ENCODE data around the gene CHPF2.

The CHPF2 gene

DNA sequence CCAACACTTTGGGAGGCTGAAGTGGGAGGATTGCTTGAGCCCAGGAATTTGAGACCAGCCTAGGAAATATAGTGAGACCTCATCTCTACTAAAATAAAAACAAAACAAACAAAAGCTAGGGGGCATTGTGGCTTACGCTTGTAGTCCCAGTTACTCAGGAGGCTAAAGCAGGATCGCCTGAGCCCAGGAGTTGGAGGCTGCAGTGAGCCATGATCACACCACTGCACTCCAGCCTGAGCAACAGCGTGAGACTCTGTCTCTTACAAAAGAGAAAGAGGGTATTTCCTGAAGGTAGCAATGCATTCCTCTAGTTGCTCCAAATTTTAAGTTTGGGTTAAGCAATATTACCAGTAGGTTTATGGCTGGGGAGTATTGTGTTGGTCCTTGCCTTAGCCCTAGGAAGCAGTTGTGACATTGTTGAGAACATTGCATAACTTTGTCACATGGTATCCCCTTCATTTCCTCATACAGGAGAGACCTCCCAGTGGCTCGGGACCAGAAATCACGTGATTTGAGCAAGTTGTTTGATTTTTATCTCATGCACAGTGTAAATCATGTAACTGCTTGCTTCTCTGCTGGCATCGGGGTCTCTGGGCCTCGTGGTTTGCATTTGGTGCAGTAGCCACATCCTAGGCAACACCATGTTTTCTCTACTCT is 39.5 kb downstream of the CHPF2 start:
- DNase-seq, result no peak

DNA sequence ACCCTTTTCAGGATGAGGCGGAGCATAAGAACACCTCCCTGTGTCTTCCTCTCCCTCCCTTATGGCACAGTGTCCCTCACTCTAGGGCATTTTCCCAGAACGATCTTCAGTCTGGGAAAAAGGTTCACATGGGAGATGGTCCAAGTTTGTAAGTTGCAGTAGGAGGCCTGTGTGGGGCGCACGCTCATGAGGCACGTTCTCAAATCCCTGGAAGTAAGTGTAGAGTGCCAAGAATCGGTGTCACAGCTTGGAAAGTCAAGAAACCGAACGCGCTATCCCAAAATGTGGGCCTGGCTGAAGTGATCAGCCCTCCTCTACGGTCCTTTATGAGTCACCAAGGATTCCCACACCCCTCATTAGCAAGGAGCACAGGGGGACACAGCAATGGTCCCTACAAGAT is 40.1 kb downstream of the CHPF2 start:
- DNase-seq, result no peak

DNA sequence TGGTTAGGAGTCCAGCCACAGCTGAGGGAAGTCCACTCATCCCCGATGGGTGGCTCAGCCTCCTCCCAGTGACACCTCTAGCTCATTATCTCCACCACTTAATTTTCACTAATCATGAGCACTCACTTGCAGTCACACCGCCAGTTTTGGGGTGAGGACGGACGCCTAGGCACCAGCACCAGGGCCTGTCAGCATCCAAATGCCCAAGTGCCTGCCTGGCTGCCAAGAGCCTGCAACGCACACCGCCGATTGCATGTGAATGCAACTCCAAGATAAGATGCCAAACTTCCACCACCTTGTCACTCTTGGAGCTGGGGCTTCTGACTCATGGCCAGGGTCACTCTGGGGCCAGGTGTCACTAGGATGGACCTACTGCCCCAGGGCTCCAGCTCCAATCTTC is 40.6 kb downstream of the CHPF2 start:
- no peak for DNase-seq

DNA sequence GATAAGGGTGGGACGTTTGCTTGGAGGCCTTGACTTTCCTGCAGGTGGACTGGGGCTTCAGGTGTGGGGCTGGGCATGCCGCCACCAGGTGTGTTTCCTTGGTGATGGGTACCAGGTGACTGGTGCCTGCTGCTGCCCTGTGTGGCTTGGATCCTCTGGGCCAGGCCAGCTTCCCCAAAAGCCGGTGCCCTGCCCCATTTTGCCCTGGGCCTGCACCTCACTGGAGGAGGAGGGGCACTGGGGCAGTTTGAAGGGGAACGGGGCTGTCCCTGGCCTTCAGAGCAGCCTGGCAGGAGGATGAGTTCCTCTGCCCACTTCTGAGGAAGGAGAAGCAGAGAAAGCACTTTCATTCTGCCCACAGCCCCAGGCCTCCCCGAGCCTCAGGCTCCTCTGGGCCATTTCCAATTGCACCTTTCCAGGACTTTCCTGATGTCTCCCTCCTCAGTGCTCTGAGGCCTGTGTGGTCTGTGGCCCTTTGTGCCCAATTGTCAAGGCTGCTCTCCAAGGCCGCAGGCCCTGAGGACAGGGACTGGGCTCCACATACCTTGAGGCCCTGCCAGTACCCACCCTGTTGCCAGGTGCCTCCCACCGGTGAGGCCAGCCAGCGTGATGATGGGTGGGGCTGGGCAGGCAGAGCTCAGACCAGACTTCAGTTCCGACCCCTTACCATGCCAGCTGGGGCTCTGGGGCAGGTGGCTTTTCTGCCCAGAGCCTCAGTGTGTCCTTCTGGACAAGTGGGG is 41.5 kb downstream of the CHPF2 start:
- no peak for DNase-seq

DNA sequence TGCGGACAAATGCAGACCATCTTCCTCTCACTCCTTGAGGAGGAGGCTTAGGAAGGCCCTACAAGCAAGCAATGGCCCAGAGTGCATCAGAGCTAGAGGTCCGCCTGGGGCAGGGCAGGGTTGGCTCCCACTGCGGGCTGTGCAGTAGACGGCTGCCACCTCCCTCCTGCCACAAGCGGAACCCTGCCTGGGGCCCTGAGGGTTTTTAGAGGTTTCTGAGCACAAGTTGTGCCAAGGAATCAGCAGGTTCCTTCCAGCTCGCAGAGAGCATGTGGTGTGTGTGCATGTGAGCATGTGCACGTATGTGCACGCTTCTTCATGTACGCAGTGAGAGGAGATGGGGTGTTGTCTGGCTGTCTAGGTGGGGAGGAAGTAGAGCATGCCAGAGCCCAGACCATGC is 42.1 kb downstream of the CHPF2 start:
- no peak for DNase-seq

DNA sequence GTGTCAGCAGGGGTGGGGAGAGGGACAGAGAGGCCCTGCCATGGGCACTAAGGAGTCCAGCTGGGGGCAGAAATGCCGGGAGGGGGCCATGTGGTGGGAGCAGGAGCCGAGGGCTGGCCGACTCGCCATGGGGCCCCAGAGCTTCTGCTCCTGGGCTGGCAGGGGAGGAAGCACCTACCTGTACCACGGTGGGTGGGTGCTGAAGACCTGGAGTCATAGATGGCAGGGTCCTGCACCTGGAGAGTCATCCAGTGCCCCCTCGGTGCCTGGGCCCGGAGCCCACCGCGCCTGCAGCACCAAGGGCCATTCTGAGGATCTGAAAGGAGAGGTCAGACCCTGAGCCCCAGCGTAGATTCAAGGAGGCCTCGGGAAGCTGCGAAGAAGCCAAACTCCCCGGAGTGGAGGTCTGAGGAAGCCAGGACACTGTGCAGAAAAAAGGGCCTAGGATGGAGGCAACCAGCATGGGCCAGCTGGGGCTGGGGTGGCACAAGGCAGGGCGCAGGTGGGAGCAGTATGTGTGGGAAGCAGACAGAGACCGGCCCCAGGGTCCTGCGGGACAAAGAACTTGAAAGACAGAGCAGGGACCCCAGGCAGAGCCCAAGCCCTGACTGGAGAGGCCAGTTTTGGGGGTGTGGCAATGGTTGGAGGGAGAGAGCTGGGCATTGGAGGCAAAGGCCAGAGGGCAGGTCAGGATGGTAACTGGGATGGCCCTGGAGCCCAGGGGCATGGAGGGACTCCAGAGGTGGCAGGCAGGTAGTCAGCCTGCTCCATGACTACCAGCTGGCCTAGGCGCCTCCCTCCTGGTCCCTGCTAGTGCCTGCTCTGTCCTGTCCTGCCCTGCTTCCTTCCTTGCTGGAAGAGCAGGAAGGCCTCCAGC is 42.9 kb downstream of the CHPF2 start:
- no peak for DNase-seq

DNA sequence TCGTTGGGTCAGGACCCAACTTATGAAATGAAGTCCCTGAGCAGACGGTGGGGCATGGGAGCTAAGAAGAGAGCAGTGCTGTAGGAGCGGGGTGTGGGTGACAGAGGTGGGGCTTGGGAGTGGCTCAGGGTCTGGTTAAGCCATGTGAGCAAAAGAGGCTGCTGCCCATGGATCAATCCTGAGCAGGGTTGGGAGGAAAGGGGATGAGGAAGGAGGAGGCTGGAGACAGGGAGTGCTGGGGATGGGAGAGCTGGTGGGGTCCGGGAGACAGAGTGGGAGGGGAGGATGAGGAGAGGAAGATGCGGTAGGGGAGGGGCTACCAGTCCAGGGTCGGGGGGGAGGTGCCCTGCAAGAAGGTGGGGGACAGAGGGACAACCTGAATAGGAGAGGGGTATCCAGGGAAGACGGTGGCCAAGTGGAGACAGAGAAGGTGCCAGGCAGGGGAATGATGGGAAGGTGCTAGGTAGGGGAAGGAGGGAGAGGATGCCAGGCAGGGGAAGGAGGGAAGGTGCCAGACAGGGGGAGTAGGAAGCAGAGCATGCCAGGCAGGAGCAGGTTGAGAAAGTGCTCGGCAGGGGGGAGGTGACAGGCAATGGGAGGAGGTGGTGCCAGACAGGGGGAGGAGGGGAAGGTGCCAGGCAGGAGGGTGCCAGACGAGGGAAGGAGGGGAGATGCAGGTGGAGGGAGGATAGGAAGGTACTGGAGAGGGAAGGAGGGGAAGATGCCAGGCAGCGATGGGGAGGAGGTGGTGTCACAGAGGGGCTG is 43.7 kb downstream of the CHPF2 start:
- DNase-seq, result no peak

DNA sequence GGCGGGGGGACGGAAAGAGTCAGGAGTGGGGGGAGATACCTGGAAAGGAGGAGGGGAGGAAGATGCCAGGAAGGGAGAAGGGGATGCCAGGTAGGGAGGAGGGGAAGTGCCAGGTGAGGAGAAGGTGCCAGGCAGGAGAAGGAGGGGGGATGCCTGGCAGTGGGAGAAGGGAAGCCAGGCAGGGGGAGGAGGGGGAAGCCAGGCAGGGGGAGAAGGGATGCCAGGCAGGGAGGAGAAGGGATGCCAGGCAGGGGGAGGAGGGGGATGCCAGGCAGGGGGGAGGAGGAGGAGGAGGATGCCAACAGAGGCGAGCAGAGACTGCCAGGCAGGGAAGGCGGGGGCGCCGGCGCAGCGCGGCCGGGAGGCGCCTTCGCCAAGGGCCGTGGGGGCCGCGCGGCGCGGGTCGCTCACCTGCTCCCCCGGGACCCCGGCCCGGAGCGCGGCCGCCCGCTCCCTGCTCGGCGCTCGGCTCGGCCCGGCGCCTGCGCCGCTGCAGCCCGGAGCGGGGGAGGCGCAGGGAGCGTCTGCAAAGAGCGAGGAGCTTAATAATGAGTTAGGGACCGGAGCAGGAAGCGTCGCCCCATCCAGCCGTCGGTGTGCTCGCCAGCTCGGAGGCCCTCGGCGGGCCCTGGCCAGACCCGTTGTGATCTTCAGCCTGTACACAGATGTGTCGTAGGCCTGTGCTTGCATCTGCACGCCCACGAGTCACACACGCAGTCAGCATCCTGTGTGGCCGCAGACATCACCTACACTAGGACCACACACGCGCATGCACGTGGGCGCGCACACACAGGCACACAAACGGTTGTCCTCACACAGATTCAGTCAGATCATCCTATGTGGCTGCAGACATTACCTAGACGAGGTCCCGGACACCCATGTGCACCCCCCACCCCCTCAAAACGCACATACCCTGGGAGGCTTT is 44.6 kb downstream of the CHPF2 start:
- no peak for DNase-seq

DNA sequence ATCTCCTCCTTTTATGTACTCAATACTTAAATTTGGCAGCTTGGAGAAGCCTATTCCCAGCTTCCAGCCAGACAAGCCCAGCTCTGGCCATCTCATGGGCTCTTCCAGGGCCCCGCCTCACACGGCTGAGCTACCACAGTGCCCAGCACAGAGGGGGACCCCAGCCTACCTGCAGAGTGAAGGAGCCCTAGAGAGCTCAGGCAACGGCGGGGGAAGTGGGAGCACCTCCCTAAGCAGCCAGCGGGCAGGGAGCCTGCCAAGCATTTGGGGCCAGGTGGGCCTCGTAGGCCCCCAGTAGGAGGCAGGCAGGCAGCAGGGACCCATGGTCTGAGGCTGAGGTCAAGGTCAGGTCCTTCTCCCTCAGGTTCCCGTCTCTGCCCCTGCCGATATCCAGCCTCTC is 45.3 kb downstream of the CHPF2 start:
- no peak for DNase-seq

DNA sequence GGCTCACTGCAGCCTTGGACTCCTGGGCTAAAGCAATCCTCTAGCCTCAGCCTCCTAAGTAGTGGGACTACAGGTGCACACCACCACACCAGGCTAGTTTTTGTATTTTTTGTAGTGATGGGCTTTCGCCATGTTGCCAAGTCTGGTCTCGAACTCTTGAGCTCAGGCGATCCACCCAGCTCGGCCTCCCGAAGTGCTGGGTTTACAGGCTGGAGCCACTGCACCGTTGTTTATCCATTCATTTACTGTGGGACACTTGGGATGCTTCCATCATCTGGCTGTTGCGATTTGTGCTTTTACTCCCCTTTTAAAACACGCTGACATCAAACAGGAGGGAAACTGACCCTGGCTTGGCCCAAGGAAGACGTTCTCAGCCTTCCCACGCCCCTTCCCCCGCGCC is 46.7 kb downstream of the CHPF2 start:
- no peak for DNase-seq

DNA sequence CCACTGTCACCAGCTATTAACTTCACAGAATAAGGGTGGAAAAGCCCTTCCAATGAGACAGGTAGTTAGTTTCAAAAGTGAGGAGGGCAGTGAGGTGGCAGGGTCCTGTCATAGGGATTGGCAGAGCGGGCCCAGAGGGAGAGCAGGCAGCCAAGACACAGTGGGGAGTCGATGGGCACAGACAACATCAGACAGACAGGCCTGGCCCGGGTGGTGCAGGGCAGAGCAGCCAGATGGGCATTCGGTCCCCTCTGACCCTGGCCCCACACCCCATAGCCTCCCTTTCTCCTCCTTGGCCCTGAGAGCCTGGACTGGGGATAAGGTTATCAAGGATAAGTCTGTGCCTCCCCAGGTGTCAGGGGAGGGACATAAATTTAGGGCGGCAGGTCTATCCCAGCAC is 47.6 kb downstream of the CHPF2 start:
- DNase-seq, result no peak

DNA sequence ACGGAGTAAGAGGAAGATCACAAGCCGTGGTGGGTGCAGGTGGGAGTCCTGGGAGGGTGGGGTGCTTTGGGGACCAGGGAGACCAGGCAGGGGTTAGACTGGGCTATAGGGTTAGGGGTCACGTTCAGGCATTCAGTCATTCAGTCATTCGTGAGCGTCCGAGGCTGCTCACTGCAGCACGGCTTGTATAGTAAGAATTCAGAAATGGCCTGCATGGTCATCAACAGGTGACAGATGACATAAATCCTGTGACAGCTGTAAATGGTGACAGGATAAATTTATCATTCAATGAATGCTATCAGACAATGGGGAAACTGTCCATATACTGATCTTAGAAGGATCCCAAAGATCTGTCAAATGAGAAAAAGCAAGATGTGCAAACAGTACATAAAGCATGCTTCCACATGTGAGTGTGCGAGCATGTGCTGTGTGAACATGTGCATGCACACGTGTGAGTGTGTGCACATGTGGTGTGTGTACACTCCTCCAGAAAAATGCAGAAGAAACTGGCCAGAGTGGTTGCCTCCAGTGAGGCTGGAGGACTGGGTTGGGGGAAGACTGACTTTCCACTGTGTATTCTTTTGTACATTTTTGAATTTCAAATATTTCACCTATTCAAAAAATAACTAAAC is 48.2 kb downstream of the CHPF2 start:
- DNase-seq, result no peak

DNA sequence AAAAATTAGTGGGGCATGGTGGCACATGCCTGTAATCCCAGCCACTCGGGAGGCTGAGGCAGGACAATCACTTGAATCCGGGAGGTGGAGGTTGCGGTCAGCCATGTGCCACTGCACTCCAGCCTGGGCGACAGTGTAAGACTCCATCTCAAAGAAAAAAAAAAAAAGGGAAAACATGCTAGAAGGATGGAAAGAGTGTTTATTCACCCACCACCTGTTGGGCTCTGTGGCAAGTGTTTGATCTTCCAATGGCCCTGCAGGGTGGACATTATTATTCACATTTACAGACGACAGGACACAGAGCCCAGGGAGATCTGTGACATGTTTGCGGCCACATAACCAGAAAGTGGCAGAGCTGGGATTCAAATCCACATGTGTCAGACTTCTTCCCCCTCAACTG is 49.4 kb downstream of the CHPF2 start:
- no peak for DNase-seq

DNA sequence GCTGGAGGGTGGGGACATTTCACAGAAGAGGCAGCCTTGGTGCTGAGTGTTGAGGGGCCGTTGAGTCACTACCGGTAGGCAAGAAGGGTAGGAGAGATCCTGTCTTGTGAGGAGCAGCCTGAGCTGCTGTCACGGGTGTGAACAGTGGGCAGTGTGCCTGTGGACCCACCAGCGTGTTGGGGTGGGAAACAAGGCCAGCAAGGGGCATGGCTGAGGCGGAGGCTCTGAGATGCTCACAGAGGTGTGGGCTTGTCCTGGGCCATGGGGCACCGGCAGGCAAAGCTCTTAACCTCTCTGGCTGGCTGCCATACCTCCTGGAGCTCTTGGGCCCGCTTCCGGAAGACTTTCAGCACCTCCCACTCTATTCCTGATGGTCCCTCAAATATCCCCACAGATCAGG is 49.8 kb downstream of the CHPF2 start:
- DNase-seq, result no peak

DNA sequence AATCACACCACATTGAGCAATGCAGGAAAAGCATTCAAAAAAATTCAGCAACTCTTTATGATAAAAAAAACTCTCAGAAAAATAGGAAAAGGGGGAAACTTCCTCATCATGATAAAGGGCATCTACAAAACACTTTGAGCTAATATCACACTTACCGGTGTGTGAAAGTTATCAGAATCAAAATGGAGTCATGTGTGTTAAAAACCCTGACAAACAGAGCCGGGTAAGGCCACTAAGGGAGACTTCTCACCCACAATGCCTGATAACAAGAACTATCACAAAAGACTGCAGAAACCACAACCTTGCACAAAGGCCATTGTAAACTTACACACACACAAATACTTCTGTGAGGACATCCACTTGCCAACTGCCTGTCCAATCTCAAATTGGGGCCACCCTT is 51.0 kb downstream of the CHPF2 start:
- DNase-seq, result no peak

DNA sequence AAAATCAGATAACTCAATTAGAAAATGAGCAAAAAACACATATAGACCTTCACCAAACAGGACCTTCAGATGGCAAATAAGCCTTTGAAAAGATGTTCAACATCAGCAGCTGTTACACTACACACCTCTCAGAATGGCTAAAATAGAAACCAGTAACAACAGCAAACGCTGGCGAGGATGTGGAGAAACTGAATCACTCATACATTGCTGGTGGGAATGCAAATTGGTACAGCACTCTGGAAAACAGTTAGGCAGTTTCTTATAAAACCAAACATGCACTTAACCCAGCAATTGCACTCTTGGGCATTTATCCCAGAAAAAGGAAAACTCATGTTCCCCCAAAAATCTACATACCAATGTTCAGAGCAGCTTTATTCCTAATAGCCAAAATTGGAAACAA is 53.9 kb downstream of the CHPF2 start:
- no peak for DNase-seq
